Measurements from ENCODE around the gene ARID4B.

GRCh38 chr1:235298758-235299157 is 29.2 kb downstream of the ARID4B start:
- TF ChIP-seq CTCF (IDR thresholded peaks at IDR 0.05; ENCODE audit: insufficient read depth, low read length): no peak
- TF ChIP-seq REST (IDR thresholded peaks at IDR 0.05; ENCODE audit: insufficient replicate concordance, low read depth): no peak
- no peak for TF ChIP-seq POLR2AphosphoS5 (IDR thresholded peaks at IDR 0.05; ENCODE audit: low read depth)
- no peak for TF ChIP-seq GABPA (IDR thresholded peaks at IDR 0.05; ENCODE audit: low read depth)
